HG03064 (cell line): Measurements from ENCODE around the gene CSNK1G1.
"Not testable (repeated sequence)": the region's sequence is repeated elsewhere in the genome, so short reads cannot be mapped to it uniquely, and the experiment has no call there.

Experiments
- ATAC-seq: cut with Tn5 transposase; IDR thresholded peaks from one replicate; pipeline ENCODE4 v1.9.1; 2021; ENCODE audit warnings: low read depth; ENCODE audit not compliant: unreplicated experiment

Gene CSNK1G1

DNA sequence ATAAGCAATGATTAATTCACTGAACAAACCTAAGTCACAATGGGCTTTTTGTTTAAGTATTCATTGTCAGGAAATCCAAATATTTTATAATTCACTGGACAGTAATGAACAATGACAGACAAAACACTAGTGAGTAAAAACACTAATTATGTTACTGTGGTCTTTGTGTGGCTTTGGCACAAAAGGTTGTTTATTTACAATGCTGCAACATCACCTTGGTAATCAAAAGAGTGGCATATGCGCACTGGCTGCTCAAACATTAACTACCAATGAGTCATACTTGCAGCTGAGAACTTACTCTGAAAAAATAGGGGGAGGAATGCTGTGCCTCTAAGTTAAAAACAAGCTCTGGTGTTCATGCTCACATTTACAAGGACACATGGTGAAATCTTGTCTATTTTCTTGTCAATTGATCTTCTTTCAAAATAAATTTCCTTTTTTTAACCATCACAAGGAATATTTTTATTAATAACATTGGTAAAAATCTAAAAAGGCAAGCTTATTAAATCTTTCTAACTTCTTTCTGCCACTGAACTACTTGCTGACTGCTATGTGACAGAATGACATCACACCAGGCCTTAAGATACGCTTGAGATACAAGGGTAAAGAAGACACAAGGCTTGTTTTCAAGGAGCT is 107.9 kb downstream of the CSNK1G1 start:
- no peak for ATAC-seq

DNA sequence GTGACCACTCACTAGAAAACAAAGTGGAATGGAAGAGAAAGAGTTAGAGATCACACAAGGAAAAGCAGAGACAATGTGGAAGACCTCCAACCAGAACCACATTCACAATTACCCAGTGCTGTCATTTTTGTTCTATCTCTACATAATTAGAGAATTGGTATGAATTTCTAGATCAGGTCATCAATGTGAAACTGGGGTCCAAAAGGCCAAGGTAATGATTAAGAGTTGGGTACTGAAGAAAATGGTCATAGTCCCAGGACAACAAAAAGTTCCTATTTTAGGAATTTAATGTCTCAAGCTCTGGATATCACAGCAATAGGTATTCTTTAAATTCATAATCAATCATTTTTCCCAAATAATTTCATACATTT is 108.5 kb downstream of the CSNK1G1 start:
- no peak for ATAC-seq

DNA sequence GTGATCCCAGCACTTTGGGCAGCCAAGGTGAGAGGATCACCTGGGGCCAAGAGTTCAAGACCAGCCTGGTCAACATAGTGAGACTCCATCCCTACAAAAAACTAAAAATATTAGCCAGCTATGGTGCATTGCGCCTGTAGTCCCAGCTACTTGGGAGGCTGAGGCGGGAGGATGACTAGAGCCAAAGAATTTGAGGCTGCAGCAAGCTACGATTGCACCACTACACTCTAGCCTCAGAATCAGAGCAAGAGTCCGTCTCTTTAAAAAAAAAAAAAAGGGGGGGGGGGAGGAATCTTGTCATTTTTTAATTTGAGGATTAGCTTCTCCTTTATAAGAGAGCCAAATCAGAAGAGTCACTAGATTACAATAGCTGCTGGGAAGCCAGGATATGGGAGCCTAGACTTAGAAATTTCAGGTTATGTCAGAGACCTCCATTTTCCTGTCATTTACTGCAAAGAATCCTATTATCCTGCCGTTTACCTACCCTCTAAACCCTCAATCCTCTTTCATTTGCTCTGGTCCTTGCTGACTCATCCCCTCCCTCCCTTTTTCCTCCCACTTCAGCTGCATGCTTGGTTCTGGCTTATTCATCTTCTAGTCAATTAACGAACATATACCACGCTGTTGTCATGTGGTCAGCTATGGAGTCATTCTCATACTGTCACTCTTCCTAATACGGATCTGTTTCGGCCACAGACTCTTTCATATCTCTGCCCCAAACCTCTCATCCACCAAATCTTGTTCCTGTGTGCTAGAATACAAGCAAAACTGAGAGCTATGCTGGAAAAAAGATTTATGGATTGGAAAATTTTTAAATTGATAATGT is 109.4 kb downstream of the CSNK1G1 start:
- peak; percentile 63 for ATAC-seq

DNA sequence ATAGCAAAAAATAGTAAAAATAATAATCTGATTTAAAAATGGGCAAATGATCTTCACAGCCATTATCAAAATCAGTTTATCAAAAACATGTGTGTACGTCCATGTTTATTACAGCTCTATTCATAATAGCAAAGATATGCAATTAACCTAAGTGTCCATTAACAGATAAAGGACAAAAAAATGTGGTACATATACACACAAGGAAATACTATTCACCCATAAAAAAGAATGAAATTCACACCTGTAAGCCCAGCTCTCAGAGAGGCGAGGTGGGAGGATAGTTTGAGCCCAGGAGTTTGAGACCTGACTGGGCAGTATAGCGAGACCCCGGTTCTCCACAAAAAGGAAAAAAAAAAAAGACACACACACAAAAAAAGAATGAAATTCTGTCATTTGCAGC is 110.6 kb downstream of the CSNK1G1 start:
- no peak for ATAC-seq

DNA sequence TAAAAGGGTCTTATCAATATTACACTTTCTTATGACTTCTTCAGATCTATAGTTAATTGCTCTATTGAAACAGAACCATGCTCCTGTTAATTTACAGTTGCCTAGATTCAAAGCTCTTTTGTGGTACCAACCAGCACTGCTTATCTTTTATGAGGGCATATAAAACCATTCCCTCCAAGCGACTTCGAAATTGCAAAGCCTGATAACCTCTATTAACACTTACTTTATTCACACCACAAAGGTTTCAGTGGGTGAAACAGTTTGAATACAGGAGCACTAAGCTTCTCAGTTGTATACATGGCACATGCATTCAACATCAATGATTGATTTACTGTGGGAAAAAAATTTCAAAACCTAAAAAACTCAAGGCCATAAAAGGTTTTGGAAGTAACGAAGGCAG is 118.3 kb downstream of the CSNK1G1 start:
- no peak for ATAC-seq

DNA sequence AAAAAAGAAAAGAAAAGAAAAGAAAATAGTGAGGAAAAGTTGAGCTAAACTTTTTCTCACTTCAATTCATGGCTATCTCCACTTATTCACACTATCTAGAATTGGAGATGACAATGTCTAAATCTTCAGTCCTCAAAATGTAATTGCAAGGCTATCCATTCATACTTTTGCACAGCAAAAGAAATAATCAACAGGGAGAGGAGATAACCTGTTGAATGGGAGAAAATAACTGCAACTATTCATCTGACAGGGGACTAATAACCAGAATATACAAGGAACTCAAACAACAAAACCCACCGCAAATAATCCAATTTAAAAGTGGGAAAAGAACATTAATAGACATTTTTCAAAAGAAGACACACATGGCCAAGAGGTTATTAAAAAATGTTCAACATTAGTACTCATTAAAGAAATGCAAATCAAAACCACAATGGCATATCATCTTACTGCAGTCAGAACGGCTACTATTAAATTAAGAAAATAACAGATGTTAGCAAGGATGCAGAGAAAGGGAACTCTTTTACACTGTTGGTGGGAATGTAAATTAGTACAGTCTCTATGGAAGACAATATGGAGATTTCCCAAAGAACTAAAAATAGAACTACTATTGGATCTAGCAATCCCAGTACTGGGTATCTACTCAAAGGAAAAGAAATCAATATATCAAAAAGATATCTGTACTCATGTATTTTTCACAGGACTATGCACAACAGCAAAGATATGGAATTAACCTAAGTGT is 119.6 kb downstream of the CSNK1G1 start:
- no peak for ATAC-seq

DNA sequence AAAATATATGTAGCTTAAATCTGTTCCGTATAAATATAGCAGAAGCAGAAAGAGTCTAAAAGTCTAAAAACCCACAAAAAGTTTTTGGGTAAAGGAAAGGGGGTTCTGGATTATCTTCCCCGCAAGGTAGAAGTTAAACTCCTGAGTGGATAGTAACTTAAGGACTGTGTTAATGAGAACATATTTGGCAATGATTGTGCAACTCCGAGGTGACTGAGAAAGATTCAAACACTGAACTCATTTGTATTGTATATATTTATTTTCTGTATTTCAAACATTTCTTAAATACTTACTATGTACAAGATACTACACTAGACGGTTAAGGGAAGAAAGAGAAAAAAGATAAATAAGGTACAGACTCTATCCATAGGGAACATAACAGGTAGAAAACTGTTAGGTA is 120.4 kb downstream of the CSNK1G1 start:
- ATAC-seq = no peak

DNA sequence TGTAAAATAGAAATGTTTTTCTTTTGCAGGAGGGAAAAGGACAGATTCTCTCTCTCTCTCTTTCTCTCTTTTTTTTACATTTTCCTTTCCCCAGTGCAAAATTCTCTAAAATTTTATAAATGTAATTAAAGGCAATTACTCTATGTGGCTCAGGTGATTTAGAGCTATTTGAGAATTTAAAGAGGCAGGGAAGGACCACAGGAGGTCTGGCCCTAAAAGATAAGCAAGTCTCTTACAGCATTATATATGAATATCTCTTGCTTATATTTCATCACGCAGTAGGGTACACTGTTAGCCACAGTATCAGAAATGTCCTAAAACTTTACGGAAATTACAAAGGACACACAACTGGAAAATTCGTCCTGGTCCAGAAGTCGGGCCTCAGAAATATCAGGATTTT is 122.7 kb downstream of the CSNK1G1 start:
- no peak for ATAC-seq

DNA sequence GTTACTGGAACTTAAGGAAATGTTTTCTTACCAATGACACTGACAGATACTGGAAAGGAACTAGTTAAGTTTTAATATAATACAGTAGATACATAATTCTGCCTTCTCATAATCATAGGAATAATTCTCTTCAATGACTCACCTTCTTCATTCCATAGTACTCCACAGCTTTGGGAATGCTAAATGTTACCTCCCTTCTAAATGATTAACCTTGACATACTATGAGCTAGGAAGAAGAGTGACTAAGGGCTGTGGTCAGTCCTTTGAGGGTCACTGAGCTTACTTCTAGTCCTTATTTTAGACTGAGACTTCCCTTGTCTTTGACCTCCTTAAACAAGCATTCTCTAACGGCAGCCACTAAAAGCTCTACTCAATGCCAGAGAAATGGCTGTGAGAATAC is 123.6 kb downstream of the CSNK1G1 start:
- ATAC-seq = no peak

DNA sequence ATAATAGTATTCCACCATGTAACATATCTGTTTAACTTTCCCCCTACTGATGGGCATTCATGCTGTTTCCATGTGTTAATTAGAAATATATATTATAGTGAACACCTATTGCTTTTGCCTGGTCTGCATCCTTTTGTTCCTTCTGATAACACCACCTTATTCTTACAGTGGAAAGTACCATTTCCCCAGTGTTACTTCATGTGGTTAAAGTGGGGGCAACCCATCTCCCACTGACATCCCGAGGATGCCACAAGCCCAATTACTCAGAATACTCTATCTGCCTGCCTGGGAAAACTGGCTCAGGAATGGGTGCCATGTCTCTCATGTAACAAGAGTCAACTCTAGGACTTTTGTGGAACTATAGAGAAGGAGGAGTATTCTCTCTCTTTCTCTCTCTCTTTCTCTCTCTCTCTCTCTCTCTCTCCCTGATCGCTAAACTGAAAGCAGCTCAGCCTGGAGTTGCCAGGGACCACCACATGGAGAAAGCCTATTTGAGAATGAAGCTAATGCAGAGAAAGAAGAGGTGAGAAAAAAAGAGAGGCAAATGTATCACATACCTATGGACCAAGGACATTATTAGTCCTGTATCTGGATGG is 126.7 kb downstream of the CSNK1G1 start:
- no peak for ATAC-seq

DNA sequence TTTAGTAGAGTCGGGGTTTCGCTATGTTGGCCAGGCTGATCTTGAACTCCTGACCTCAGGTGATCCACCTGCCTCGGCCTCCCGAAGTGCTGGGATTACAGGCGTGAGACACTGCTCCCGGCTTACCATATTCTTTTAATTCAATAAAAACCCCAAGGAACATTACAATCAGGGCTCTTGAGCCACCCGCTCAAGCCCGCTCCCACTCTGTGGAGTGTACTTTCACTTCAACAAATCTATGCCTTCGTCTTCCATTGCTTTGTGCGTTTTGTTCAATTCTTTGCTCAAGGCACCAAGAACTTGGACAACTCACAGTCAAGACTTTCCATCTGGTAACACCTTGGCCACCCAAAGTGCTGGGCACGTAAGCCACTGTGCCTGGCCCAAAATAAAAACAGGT is 130.2 kb downstream of the CSNK1G1 start:
- ATAC-seq = no peak

DNA sequence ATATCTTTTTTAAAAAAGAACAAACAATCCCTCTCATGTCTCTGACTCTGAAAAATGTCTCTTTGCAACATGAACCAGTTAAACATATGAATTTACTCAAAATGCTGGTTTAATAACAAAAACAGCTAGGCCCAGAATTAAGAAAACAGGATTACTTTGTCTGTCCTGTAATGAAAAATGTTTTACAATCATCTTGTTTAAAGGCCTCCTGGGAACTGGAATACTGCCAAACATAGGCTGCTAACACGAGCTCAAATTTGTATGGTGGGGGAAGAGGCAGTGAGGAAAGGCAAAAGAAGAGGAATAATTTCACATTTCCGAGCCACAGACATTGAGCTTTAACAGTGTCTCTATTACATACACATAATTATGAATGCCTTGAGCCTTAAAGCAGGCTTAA is 131.5 kb downstream of the CSNK1G1 start:
- ATAC-seq = no peak

DNA sequence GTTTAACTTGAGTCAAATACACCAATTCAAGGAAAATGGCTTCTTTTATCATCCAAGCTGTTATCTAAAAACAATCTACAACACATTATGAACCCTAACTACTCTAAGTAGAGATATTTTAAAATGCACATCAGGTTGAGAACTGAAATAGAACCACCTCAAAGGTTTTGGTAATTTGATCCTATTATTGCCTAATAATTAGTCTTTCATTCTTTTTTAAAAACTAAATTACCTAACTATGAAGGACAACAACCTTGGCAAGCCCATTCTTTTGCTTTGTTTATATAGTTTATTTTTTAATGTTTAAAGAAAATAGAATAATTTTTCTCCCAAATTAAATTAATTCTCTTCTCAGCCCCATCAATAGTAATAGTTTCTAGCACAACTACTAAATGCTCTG is 132.1 kb downstream of the CSNK1G1 start:
- no peak for ATAC-seq

DNA sequence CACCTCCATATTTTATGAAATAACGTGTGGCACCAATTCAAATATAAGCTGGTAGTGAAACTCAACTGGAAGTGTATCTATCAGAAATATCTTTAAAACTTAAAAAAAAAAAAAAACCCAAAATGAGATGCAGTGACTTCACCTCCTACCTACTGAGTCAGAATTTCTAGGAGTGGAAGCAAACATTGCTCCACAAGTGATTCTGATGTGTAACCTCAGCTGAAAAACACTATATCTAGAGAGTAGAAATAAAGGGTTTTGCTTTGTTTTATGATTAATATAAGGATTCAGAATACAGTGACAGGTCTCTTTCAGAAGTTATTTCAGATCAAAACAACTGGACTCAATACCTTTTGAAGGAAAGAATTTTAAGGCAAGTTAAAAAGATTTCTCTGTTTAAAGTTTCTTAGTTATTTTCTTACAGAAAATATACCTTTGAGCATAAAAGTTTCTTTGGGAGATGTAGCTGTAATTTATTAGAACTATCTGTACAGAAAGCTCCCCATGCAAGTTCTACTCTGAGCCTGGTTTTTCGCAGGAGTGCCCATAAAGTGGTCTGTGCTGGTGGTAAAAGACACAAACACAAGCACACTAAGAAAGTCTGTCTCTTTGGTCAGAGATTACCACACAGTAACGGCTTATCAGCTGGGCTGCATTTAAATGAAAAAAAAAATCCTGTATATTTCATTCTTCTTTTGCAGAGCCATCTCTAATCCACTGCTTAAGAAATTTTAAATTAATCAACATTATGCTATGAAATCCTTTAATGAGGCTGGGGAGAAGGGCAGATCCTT is 133.2 kb downstream of the CSNK1G1 start:
- no peak for ATAC-seq

DNA sequence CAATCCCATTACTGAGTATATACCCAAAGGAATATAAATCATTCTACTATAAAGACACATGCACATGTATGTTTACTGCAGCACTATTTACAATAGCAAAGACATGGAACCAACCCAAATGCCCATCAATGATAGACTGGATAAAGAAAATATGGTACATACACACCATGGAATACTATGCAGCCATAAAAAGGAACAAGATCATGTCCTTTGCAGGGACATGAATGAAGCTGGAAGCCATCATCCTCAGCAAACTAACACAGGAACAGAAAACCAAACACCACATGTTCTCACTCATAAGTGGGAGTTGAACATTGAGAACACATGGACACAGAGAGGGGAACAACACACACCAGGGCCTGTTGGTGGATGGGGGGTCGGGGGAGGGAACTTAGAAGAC is 134.1 kb downstream of the CSNK1G1 start:
- ATAC-seq = not testable (repeated sequence)

DNA sequence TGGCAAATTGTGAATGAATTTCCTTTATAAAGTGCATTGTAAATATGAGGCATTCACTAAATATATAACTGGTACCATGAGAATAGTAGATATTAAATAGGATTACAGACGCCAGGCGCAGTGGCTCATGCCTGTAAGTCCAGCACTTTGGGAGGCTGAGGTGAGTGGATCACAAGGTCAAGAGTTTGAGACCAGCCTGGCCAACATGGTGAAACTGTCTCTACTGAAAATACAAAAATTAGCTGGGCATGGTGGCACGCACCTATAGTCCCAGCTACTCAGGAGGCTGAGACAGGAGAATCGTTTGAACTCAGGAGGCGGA is 138.6 kb downstream of the CSNK1G1 start:
- ATAC-seq = not testable (repeated sequence)

DNA sequence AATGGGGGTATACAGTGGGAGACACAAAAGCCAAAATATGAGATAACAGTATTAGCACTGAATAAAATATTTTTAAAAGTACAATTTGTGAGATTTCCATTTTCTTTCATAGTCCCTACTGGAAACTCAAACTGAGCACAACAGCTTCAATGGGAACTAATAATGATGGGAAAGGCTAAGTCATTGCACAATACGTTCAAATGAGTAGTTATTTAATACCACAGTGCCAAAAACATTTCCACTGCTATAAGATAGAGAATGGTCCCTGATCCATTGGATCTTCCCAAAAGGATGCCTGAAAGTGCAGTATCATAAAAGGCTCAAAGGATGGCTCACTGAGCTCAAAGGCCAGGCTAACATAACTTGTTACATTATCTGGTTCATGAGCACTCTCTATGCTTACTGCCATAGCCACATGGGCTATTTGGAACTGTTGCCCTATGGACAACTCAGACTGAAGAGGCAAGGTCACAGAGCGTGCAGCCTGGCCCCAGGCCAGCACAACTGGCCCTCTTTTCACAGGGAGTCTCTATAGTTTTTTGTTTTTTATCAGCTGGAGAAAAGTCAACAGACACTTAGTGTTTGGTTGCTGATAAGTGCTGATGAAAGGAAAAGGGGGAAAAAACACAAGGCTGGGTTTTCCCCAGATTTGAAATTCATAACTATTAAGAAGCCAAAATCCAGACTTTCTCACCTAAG is 139.1 kb downstream of the CSNK1G1 start:
- ATAC-seq = no peak

DNA sequence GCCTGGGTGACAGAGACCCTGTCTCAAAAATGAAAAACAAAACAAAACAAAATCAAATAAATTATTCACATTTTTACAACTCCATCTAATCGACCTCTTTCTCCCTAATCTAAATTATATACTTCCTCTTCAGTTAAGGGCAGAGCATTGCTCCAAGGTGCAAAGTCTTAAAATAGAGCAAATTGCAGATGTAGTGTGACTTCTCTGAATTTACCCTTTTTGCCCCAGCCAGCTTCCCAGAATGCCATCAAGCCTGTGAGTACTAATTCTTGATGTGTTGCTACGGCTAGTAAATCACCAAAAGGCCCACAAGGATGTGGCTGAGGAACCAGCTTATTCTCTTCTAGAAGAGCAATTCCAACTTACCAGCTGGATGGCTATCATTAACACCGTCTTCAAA is 139.8 kb downstream of the CSNK1G1 start:
- no peak for ATAC-seq

DNA sequence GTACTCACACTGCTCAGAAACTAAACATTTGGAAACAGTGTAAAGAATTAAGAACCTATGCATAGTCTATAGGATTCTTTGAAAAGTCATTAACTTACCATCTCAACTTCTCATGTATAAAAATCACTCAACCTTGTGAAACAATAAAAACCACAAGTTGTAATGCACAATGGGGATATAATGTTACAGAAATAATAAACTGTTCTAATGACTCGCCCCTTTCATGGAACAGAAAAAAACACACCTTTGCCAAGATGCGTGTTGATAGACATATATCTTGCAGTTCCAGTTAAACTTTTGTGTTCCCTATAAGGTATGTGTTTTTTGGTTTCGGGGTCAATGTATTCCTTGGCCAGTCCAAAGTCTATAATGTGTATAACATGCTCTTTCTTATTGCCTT is 142.3 kb downstream of the CSNK1G1 start:
- ATAC-seq = no peak

DNA sequence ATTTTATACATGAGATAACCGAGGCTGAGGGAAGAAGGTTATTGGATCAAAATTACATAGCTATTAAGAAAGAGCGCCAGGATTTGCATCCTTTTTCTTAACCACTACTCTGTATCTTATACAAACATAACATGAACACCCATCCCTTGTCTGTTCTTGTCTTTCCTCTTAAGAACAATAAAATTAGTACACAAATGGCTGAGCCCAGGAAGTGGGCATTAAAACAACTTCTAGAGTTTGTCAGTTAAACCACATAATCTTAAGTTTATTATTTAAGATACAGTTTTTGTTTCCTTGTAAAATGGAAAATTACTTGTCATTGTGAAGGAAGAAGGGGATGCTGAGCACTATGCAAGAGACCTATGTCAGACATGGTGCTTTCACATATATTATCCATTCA is 144.3 kb downstream of the CSNK1G1 start:
- ATAC-seq = no peak
